K562 (cell line): ENCODE results near the gene GRIN1. TPM values are rescaled to one million over a fixed set of nuclear protein-coding genes. Genes with fewer than 3 reads are reported as not detected.

ENCODE experiments used
- CBFA2T3 ChIP-seq: fragments of 450-650 bp; IDR thresholded peaks from 2 replicates; pipeline ENCODE4 v1.6.1; 2017
- CEBPB ChIP-seq: fragments of 450-650 bp; IDR thresholded peaks from 2 replicates; pipeline ENCODE4 v1.6.1; 2016; ENCODE audit warnings: missing genetic modification characterization, missing compliant biosample characterization
- ESRRA ChIP-seq: fragments of 450-650 bp; IDR thresholded peaks from 2 replicates; pipeline ENCODE4 v1.6.1; 2014; ENCODE audit warnings: low read depth, mild to moderate bottlenecking, moderate library complexity, borderline replicate concordance
- ILF3 ChIP-seq: fragments of 450-650 bp; IDR thresholded peaks from 2 replicates; pipeline ENCODE4 v1.6.1; 2018; ENCODE audit warnings: antibody characterized with exemption, mild to moderate bottlenecking, moderate library complexity, borderline replicate concordance
- KDM1A ChIP-seq, 2 experiments: fragments of 450-650 bp; IDR thresholded peaks; 2 replicates each; pipeline ENCODE4 v1.6.1; 2016; ENCODE audit warnings: mild to moderate bottlenecking in 2 of 2
- MTA2 ChIP-seq: fragments of 450-650 bp; IDR thresholded peaks from 2 replicates; pipeline ENCODE4 v1.6.1; 2016; ENCODE audit warnings: low read depth
- MYBL2 ChIP-seq, 2 experiments: fragments of 450-650 bp in 1 of 2; sonication (generic) in 1 of 2; formaldehyde crosslinking in 1 of 2; IDR thresholded peaks; 2 replicates each; pipeline versions ENCODE4 v1.6.1 to v1.8.1; 2017 to 2022; ENCODE audit warnings: borderline replicate concordance in 1 of 2, inconsistent platforms in 1 of 2, low read depth in 1 of 2, mild to moderate bottlenecking in 1 of 2, missing genetic modification reagents in 1 of 2, moderate library complexity in 1 of 2
- NBN ChIP-seq: fragments of 450-650 bp; IDR thresholded peaks from 2 replicates; pipeline ENCODE4 v1.6.1; 2016; ENCODE audit warnings: low read depth, mild to moderate bottlenecking
- PHB2 ChIP-seq: fragments of 450-650 bp; IDR thresholded peaks from 2 replicates; pipeline ENCODE4 v1.6.1; 2017; ENCODE audit warnings: low read depth
- PRPF4 ChIP-seq: fragments of 200-400 bp; formaldehyde crosslinking; IDR thresholded peaks from one replicate; pipeline ENCODE4 v1.6.1; 2017; ENCODE audit warnings: low read length, low read depth, mild to moderate bottlenecking; ENCODE audit not compliant: insufficient read depth, poor library complexity, severe bottlenecking
- PTTG1 ChIP-seq: fragments of 450-650 bp; IDR thresholded peaks from 2 replicates; pipeline ENCODE4 v1.6.1; 2016; ENCODE audit warnings: low read depth, mild to moderate bottlenecking, missing genetic modification characterization, missing compliant biosample characterization
- RCOR1 ChIP-seq, 2 experiments: IDR thresholded peaks; 2 replicates each; pipeline ENCODE4 v1.6.1; 2012; ENCODE audit warnings: low read depth in 2 of 2, low read length in 2 of 2, borderline replicate concordance in 1 of 2, improper control_type of control experiment in 1 of 2
- SOX6 ChIP-seq: fragments of 450-650 bp; IDR thresholded peaks from 2 replicates; pipeline ENCODE4 v1.6.1; 2014; ENCODE audit warnings: mild to moderate bottlenecking
- TAF1 ChIP-seq: IDR thresholded peaks from 2 replicates; pipeline ENCODE4 v1.6.1; 2011; ENCODE audit warnings: mild to moderate bottlenecking, low read length, moderate library complexity; ENCODE audit not compliant: insufficient read depth, control insufficient read depth, severe bottlenecking; ENCODE audit errors: extremely low read depth
- TCF7L2 ChIP-seq: fragments of 150-350 bp; IDR thresholded peaks from 2 replicates; pipeline ENCODE4 v1.6.1; 2016; ENCODE audit warnings: low read depth, mild to moderate bottlenecking, low read length, moderate library complexity
- XRCC3 ChIP-seq: fragments of 450-650 bp; IDR thresholded peaks from 2 replicates; pipeline ENCODE4 v1.6.1; 2017; ENCODE audit warnings: mild to moderate bottlenecking, moderate library complexity
- ZBED1 ChIP-seq: IDR thresholded peaks from 2 replicates; pipeline ENCODE4 v1.6.1; 2014
- ZNF57 ChIP-seq: fragments of 450-650 bp; formaldehyde crosslinking; IDR thresholded peaks from 2 replicates; pipeline ENCODE4 v1.4.0; 2020; ENCODE audit warnings: mild to moderate bottlenecking, moderate library complexity
- ZNF589 ChIP-seq: fragments of 200-800 bp; sonication (Bioruptor generic); IDR thresholded peaks from 2 replicates; pipeline ENCODE4 v1.6.1; 2016; ENCODE audit warnings: low read depth, missing genetic modification characterization, missing compliant biosample characterization
- polyA plus RNA-seq, 8 experiments: library from polyadenylated mRNA; depleted of rRNA in 4 of 8; stranded (reverse) in 5 of 8; unstranded in 3 of 8; fragments of >200 nt; fragmentation: Nextera tagmentation in 2 of 8; fragmentation: Illumina TruSeq in 1 of 8; extraction: Ambion mirVana in 2 of 8; extraction: Trizol in 1 of 8; gene quantifications; 2 replicates each; pipeline versions ENCODE4 v1.2.1 to v1.2.3, GENCODE V29; 2011 to 2014; ENCODE audit warnings: inconsistent platforms in 1 of 8, missing spikeins in 1 of 8
- total RNA-seq, 7 experiments: library from RNA; depleted of rRNA in 6 of 7; stranded (reverse); fragments of >200 nt in 6 of 7; fragmentation: Illumina TruSeq in 2 of 7; extraction: Trizol in 2 of 7; gene quantifications; 2 replicates each; pipeline versions ENCODE4 v1.2.1 to v1.2.3, GENCODE V29; 2011 to 2021; ENCODE audit warnings: low replicate concordance in 1 of 7
- TF ChIP-seq, protein P1 (sequence below): sonication (generic); formaldehyde crosslinking; IDR thresholded peaks from 2 replicates; pipeline ENCODE4 v1.9.0; 2022; ENCODE audit warnings: mild to moderate bottlenecking, missing genetic modification reagents
- TF ChIP-seq, protein P2 (sequence below): fragments of 250-450 bp; sonication (Bioruptor Pico); IDR thresholded peaks from 2 replicates; pipeline ENCODE4 v1.5.1; 2021; ENCODE audit warnings: mild to moderate bottlenecking
- TF ChIP-seq, protein P3 (sequence below): fragments of 450-650 bp; formaldehyde crosslinking; IDR thresholded peaks from 2 replicates; pipeline ENCODE4 v1.4.0; 2020; ENCODE audit warnings: mild to moderate bottlenecking, moderate library complexity
- TF ChIP-seq, protein P4 (sequence below): fragments of 200-800 bp; sonication (Bioruptor generic); IDR thresholded peaks from 2 replicates; pipeline ENCODE4 v1.6.1; 2017; ENCODE audit warnings: missing genetic modification characterization, missing compliant biosample characterization

GRIN1 gene
- total and polyA plus RNA-seq, 9 of the 15 experiments (the other 6 are each of a cell fraction or from before 2014, with no cell fraction given), result 0.03 to 0.35 (median 0.16) TPM; not detected in 6

DNA sequence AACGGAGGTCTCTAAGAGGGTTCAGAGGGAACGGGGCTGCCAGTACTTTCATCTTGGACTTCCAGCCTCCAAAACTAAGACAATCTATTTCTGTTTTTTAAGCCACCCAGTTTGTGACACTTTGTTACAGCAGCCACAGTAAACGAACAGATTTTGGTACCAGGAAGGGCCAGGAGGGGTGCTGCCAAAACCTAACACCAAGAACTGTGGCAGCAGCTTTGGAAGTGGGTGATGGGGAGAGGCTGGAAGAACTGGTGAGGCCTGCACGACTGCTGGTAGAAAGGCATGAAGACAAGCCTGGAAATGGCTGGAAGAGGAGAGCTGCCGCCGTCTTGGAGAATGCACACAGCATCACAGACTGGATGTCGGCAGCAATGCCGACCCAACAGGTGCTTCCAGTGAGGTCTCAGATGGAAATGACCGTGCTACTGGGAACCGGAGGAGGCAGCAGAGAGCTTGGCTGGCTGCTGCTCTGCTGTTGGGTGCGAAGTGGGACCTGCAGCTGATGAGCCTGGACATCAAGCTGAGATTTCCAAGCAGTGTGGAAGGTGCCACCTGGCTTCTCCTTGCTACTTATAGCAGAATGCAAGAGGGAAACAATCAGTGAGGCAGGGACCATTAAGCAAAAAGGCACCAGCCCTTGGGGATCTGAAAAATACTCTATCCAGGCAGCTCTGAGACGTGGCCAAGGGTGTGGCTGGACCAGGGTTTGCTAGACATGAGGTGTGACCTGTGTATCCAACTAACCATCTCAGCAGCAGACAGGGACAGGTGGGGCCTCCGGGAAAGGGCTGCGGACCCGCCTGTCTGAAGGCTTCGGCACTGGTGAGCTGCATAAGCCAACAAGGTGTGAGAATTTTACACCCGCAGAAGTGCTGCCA, 37.6 kb downstream of the GRIN1 start (continued):
- no peak for TF ChIP-seq ZNF57
- TF ChIP-seq, protein P1, sequence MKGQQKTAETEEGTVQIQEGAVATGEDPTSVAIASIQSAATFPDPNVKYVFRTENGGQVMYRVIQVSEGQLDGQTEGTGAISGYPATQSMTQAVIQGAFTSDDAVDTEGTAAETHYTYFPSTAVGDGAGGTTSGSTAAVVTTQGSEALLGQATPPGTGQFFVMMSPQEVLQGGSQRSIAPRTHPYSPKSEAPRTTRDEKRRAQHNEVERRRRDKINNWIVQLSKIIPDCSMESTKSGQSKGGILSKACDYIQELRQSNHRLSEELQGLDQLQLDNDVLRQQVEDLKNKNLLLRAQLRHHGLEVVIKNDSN (CRISPR knock-in tag), result no peak
- peak in 1 of 2 experiments; percentile 31; a peak in 1 of 4 replicates for TF ChIP-seq KDM1A (IDR thresholded peaks at IDR 0.05)
- TF ChIP-seq ESRRA, result no peak
- TF ChIP-seq, protein P2, sequence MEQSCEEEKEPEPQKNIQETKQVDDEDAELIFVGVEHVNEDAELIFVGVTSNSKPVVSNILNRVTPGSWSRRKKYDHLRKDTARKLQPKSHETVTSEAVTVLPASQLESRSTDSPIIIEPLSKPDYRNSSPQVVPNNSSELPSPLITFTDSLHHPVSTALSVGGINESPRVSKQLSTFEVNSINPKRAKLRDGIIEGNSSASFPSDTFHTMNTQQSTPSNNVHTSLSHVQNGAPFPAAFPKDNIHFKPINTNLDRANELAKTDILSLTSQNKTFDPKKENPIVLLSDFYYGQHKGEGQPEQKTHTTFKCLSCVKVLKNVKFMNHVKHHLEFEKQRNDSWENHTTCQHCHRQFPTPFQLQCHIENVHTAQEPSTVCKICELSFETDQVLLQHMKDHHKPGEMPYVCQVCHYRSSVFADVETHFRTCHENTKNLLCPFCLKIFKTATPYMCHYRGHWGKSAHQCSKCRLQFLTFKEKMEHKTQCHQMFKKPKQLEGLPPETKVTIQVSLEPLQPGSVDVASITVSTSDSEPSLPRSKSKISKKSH, result no peak
- no peak for TF ChIP-seq ZBED1
- TF ChIP-seq TCF7L2, result no peak
- no peak for TF ChIP-seq MYBL2 (IDR thresholded peaks at IDR 0.05; ENCODE audit: low read depth)
- TF ChIP-seq MYBL2 (CRISPR knock-in tag; IDR thresholded peaks at IDR 0.05; ENCODE audit: borderline replicate concordance), result no peak
- TF ChIP-seq, protein P3, sequence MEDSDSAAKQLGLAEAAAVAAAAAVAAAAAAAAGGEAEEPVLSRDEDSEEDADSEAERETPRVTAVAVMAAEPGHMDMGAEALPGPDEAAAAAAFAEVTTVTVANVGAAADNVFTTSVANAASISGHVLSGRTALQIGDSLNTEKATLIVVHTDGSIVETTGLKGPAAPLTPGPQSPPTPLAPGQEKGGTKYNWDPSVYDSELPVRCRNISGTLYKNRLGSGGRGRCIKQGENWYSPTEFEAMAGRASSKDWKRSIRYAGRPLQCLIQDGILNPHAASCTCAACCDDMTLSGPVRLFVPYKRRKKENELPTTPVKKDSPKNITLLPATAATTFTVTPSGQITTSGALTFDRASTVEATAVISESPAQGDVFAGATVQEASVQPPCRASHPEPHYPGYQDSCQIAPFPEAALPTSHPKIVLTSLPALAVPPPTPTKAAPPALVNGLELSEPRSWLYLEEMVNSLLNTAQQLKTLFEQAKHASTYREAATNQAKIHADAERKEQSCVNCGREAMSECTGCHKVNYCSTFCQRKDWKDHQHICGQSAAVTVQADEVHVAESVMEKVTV (CRISPR knock-in tag), result 0 out of 2 replicates have a peak, but pooled peaks have one; percentile 16
- no peak for TF ChIP-seq CEBPB
- no peak for TF ChIP-seq PRPF4
- no peak for TF ChIP-seq CBFA2T3
- no peak for TF ChIP-seq ZNF589
- no peak for TF ChIP-seq PHB2
- peak in 1 of 2 experiments; percentile 49; a peak in 1 of 4 replicates for TF ChIP-seq RCOR1 (IDR thresholded peaks at IDR 0.05; ENCODE audit: borderline replicate concordance in 1 of 2, low read depth in 2 of 2, low read length in 2 of 2)
- no peak for TF ChIP-seq TAF1
- TF ChIP-seq, protein P4, sequence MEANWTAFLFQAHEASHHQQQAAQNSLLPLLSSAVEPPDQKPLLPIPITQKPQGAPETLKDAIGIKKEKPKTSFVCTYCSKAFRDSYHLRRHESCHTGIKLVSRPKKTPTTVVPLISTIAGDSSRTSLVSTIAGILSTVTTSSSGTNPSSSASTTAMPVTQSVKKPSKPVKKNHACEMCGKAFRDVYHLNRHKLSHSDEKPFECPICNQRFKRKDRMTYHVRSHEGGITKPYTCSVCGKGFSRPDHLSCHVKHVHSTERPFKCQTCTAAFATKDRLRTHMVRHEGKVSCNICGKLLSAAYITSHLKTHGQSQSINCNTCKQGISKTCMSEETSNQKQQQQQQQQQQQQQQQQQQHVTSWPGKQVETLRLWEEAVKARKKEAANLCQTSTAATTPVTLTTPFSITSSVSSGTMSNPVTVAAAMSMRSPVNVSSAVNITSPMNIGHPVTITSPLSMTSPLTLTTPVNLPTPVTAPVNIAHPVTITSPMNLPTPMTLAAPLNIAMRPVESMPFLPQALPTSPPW (CRISPR knock-in tag), result no peak
- no peak for TF ChIP-seq MTA2
- no peak for TF ChIP-seq XRCC3
- TF ChIP-seq NBN, result no peak
- no peak for TF ChIP-seq PTTG1 (tag)
- no peak for TF ChIP-seq ILF3
- no peak for TF ChIP-seq SOX6
